IPS DF 19.7 (cell line): ENCODE results near the gene AGAP3.

Experiments
- DNase-seq: peaks from one replicate; pipeline ENCODE4 v3.0.0-alpha.2; 2013; ENCODE audit warnings: low read depth, low spot score

The AGAP3 gene

GRCh38 chr7:151135525-151135845 is 49.2 kb downstream of the AGAP3 start:
- no peak for DNase-seq

- DNase-seq: no peak
These were observed 49.9 kb downstream of the AGAP3 start for GRCh38 chr7:151135866-151136843.

- no peak for DNase-seq
These were observed 50.9 kb downstream of the AGAP3 start for GRCh38 chr7:151137076-151137675.

DNA sequence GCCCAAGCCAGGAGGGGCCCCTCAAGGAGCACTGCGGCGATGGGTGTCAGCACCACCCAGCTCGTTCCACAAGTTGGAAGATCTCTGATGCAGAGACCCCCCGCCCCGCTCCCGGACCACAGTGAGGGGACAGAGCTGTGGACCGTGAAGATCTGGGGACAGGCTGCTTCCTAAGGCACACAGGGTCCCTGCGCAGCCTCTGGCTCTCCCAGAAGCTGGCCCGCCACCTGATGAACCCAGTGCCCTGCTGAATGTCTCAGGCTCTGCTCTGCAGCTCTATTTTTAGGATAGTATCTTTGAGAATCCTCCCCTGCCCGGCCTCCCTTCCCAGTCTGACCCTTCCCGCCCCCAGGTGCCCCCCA is 51.5 kb downstream of the AGAP3 start:
- DNase-seq: no peak

DNA sequence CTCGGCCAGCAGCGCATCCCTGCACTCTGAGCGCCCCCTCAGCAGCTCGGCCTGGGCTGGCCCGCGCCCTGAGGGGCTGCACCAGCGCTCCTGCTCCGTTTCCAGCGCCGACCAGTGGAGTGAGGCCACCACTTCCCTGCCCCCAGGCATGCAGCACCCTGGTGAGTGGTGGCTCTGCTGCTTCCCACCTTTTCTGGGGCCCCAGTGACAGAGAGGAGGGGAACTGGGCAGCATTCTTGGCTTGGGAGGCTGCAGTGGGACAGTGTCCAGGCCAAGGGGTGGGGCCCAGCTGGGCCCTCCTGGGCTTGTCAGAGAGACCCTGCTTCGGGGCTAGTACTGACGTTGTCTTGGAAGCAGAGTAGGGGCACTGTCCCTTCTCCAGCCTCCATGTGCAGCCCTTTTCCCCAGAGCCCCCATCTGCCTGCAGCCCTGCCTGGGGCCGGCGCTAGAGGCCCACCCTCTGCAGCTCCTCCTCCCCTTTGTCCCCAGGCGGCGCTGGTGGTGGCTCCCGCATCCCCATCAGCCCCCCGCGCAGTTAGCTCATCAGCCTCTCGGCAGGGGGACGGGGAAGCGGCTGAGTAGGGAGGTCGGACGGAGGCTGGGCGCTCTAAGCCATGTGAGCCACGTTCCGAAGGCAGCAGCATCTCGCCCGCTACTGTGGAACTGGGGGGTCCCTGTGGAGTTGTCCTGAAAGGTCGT is 52.0 kb downstream of the AGAP3 start:
- DNase-seq: no peak

GRCh38 chr7:151139071-151139790 is 53.0 kb downstream of the AGAP3 start:
- no peak for DNase-seq

DNA sequence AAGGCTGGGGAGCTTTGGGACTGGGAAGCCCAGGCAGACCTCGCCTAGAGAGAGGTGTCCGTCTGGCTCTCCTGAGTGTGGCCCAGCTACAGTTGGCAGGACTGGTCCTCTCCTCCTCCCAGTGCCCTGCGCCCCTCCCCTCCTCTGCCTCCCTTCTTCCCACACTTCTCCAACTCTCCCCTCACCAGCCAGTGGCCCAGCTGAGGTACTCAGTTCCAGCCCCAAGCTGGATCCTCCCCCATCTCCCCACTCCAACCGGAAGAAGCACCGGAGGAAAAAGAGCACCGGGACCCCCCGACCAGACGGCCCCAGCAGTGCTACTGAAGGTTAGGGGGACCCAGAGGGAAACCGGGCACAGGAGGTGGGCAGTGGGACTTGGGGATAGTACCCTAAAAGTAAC is 53.5 kb downstream of the AGAP3 start:
- DNase-seq: no peak

- no peak for DNase-seq
These were observed 54.6 kb downstream of the AGAP3 start for GRCh38 chr7:151140826-151141225.

DNA sequence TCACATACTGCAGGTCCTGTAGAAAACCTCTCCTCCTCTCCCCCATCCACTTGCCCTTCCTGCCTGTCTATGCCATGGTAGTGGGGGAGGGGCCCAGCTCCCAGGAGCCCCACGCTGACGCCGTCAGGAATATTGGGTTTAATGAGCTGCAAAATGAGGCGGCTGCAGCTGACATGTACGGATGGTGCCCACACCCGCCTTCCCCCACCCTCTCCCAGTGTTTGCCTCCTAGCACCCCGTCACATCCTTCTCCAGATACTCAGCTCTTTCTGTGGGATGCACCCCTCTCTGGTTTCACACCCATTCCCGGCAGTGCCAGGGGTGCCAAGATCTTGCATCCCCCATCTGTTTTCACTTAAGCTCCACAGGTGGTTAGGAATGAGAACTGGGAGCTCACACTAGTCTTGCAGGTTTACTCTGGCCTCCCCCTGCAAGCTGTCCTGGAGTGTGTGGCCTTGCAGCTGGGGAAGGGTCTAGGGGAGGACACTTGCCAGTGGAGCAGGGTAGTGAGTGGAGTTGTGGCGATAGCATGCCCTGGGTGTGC is 55.1 kb downstream of the AGAP3 start:
- no peak for DNase-seq

GRCh38 chr7:151141855-151142685 is 55.8 kb downstream of the AGAP3 start:
- DNase-seq: no peak

GRCh38 chr7:151142686-151143040 is 56.4 kb downstream of the AGAP3 start:
- no peak for DNase-seq

GRCh38 chr7:151143261-151144015 is 57.2 kb downstream of the AGAP3 start:
- no peak for DNase-seq

DNA sequence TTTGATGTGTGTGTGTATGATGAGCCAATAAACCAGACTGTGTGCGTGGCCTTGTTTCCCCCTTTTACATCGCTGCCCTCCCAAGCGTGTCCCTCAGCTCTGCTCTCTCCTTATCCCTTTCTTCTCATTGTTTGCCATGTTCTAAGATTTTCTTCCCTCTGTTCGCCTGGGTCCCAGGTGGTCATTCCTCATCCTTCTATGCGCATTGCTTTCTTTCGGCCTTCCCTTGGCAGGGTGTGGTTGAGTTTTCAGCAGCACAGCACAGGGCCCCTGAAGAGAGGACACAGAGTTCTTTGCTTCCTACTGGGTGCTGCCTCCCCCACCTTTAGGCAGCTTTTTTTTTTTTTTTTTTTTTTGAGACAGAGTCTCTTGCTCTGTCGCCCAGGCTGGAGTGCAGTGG is 58.1 kb downstream of the AGAP3 start:
- no peak for DNase-seq

DNA sequence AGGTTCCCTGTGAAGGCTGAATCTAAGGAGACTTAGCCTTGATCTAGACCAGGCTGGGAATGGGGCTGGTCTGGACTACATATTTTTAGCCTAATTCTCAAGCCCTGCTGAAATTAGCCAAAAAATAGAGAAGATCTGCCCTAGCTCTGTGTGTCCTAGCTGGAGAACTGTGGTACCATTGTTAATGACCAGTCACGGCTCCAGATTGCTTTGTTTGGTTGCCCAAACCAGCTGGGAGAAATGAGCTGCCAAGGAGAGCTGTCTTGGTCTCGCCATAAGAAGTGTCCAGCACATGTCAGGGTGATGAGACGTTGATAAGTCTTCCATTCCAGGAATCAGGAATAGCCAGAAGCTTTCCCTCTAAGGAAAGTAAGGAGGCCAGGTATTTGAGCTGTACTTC is 60.5 kb downstream of the AGAP3 start:
- no peak for DNase-seq

DNA sequence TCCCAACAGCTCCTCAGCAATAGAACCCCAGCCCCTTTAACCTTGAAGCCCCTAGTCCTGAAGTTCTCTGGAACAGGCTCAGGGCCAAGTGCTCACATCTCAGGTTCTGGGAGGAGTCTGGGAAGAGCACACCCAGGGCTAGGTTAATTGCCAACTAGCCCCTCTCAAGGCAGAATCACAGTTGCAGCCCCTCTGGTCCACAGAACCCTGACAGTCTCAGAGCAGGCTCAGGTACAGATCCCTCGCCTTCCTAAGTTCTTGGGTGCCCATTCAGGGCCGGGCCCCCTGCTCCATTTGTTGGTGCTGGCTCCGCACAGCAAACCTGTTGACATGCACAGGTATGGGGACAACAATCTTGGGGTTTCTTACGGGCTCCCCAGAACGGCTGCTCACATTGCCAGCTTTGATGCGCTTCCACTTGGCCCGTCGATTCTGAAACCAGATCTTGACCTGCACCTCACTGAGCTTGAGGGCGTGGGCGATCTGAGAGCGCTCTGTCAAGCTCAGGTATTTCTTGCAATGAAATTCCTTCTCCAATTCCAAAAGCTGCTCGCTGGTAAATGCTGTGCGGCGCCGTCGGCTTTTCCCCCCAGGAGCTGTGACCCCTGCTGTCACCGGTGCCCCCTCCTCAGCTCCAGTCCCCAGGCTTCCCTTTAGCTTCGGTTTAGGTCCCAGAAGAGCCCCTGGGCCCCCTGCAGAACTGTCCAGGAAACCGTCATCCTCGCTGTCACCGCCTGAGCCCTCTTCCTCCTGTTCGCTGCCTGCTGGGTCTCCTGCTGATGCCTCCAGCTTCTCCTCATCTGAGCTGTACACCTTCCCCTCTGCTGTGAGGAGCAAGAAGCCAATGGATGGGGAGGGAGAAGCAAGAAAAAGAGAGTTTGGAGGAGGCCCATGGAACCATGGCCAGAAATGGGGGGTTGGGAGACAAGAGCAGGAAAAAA is 62.3 kb downstream of the AGAP3 start:
- DNase-seq: no peak

GRCh38 chr7:151150388-151150787 is 64.1 kb downstream of the AGAP3 start:
- no peak for DNase-seq

DNA sequence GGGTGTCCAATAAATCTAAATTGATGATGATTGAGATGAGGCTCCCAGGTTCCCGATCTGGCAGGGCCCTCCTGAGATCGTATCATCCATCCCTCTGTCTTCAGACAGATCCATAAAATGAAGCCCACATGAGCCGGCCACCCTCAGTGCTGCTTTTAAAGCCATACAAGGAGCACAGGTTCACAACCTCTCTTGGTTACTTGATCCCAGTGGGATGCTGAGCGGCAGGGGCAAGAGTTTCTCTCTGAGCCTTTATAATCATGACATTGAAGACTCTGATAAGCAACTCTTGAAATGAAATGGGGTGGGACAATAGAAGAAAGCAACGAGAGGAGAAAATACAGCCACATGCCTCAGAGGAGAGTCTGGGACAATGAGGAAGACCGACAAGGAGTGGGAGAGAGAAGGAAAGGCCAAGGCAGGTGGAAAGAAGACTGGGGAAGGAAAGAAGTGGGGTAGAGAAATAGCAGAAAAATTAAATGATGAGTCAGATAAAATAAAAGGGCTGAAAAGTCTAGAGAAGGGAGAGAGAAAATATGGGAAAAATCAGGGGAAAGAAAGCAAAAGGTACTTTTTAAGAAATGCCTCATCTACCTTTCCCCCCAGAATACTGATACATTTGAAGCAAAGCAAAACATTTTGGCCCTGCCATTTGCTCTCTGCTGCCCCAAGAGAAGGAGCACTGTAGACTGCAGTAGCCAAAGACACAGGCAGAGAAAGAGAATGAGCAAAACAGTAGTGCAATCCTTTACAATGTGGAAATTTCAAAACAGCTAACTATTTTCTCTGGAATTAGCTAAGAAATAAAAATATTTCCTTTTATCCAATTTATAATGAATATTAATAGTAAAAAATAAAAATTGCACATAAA is 66.6 kb downstream of the AGAP3 start:
- DNase-seq: no peak
